ENCODE results near the gene GRM7. TPM values are rescaled to one million over a fixed set of nuclear protein-coding genes. Genes with fewer than 3 reads are reported as not detected.

Gene GRM7
- total RNA-seq, 1 experiment from 2014 or later = not detected

DNA sequence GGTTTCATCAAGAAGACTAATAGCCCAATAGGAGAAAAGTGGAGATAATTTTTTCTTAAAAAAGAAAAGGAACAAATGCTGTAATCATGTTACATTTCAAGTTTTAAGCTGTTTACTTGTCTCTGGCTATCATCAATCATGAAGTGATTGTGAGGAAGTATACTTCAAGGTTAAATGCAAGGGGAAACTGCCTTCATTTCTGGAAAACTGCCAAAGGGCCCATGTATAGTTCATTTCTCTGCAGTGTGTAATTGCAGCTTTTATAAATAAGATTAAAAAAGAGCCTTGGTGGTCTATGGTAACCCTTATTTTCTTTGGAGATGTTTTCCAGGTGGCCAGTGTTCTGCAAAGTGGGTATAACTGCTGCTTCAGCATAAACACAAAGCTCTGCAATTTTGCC, 101.9 kb downstream of the GRM7 start:
- no peak overlapping the region for H3K9ac ChIP-seq (ENCODE audit: low read length)
- H3K9me3 ChIP-seq (ENCODE audit: low read length) = peaks cover 16% of the 10 kb centered on the region; the same call in 1 of the 2 replicates
- H3K79me2 ChIP-seq (ENCODE audit: low read length) = no peaks in the 10 kb centered on the region
- H3K4me2 ChIP-seq (ENCODE audit: low read length) = no peak overlapping the region
- no peak for DNase-seq
- no peaks in the 10 kb centered on the region for H4K20me1 ChIP-seq (ENCODE audit: low read length)
- no peak for TF ChIP-seq EZH2phosphoT487 (IDR thresholded peaks at IDR 0.05; ENCODE audit: borderline replicate concordance, low read length)
- TF ChIP-seq, protein P1, sequence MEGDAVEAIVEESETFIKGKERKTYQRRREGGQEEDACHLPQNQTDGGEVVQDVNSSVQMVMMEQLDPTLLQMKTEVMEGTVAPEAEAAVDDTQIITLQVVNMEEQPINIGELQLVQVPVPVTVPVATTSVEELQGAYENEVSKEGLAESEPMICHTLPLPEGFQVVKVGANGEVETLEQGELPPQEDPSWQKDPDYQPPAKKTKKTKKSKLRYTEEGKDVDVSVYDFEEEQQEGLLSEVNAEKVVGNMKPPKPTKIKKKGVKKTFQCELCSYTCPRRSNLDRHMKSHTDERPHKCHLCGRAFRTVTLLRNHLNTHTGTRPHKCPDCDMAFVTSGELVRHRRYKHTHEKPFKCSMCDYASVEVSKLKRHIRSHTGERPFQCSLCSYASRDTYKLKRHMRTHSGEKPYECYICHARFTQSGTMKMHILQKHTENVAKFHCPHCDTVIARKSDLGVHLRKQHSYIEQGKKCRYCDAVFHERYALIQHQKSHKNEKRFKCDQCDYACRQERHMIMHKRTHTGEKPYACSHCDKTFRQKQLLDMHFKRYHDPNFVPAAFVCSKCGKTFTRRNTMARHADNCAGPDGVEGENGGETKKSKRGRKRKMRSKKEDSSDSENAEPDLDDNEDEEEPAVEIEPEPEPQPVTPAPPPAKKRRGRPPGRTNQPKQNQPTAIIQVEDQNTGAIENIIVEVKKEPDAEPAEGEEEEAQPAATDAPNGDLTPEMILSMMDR (conservative IDR thresholded peaks at IDR 0.05; ENCODE audit: low read depth, low read length) = no peak
- ATAC-seq = no peak
- no peaks in the 10 kb centered on the region for H3K36me3 ChIP-seq (ENCODE audit: low read depth, low read length)
- CTCF ChIA-PET = interaction anchor here (0.5 kb wide), 1 partner anchor 1363 kb away, joined by 11 read pairs; no protein-coding TSS in a partner anchor
- no peaks in the 10 kb centered on the region for H3K9me2 ChIP-seq (replicated peaks; ENCODE audit: low read length)
- H3K4me3 ChIP-seq (ENCODE audit: low read length) = no peak overlapping the region
- intact Hi-C loops (cut with micrococcal nuclease) = no loop called here
- H3K27ac ChIP-seq (ENCODE audit: low read length) = no peak overlapping the region
- BruUV-seq (replicated peaks) = no TSS peak
- H2AFZ ChIP-seq (ENCODE audit: low read length) = no peak overlapping the region
- H3F3A ChIP-seq (ENCODE audit: low read length, unreplicated experiment) = no peaks in the 10 kb centered on the region
- H3K4me1 ChIP-seq (ENCODE audit: insufficient read depth, low read length) = no peaks in the 10 kb centered on the region
- POLR2A ChIA-PET (ENCODE audit: unreplicated experiment) = no interaction called here
- no peaks in the 10 kb centered on the region for H3K27me3 ChIP-seq (ENCODE audit: low read length)

DNA sequence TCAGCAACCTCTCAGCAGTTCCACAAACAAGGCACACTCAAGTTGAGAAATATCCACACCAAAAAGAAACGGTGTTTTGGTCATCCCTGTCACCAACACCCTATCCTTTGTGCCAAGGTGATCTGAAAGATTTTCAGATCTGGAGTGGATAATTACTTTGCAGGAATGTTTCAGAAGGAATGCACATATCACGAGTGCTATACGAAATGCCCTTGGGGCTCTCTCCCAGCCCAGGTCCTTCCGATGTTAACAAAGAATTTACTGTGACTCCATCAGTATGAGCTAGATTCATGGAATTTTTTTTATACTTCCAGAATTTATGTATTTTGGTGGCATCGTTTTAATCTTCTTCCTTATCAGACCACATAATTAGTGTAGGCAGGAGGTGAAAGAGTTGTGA, 105.0 kb downstream of the GRM7 start:
- CTCF ChIA-PET = no interaction called here
- Histone ChIP-seq H3K4me1 (ENCODE audit: insufficient read depth, low read length) (no peaks in the 10 kb centered on the region), H3K4me2 (ENCODE audit: low read length) (no peak overlapping the region), H2AFZ (ENCODE audit: low read length) (no peak overlapping the region), H3K9ac (ENCODE audit: low read length) (no peak overlapping the region), H3K9me3 (ENCODE audit: low read length) (peaks cover 10% of the 10 kb centered on the region; the same call in 1 of the 2 replicates), H3K4me3 (ENCODE audit: low read length) (no peak overlapping the region), H3K27me3 (ENCODE audit: low read length) (no peaks in the 10 kb centered on the region), H3K9me2 (replicated peaks; ENCODE audit: low read length) (no peaks in the 10 kb centered on the region), H4K20me1 (ENCODE audit: low read length) (no peaks in the 10 kb centered on the region), H3K79me2 (ENCODE audit: low read length) (no peaks in the 10 kb centered on the region), H3F3A (ENCODE audit: low read length, unreplicated experiment) (no peaks in the 10 kb centered on the region), H3K27ac (ENCODE audit: low read length) (no peak overlapping the region), H3K36me3 (ENCODE audit: low read depth, low read length) (no peaks in the 10 kb centered on the region)
- ATAC-seq = no peak
- TF ChIP-seq EZH2 (IDR thresholded peaks at IDR 0.05; ENCODE audit: low read length, unreplicated experiment) = no peak
- TF ChIP-seq EZH2phosphoT487 (IDR thresholded peaks at IDR 0.05; ENCODE audit: borderline replicate concordance, low read length) = no peak
- TF ChIP-seq, protein P1 (conservative IDR thresholded peaks at IDR 0.05; ENCODE audit: low read depth, low read length) = no peak
- POLR2A ChIA-PET (ENCODE audit: unreplicated experiment) = no interaction called here
- intact Hi-C loops (cut with micrococcal nuclease) = no loop called here
- BruUV-seq (replicated peaks) = no TSS peak
- no peak for DNase-seq

DNA sequence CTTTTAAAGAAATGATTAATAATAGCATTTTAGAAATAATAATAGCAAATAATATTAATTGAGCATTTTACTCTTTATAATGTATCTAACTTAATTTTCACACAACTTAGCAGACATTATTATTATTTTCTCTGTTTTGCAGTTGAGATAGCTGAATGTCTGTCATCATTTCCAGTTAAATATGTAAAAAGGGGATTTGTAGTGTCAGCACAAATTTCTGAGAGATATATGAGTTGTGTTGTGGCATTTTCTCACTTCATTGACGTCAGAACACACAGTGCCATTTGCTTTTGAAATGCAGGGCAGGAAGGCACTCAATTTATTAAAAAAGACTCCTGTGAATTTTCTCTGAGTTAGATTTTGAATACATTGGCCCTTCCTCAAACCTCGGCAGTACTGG, 111.0 kb downstream of the GRM7 start:
- Histone ChIP-seq H3K27ac (ENCODE audit: low read length) (no peak overlapping the region), H3K9me2 (replicated peaks; ENCODE audit: low read length) (no peaks in the 10 kb centered on the region), H3K9ac (ENCODE audit: low read length) (no peak overlapping the region), H3K79me2 (ENCODE audit: low read length) (no peaks in the 10 kb centered on the region), H2AFZ (ENCODE audit: low read length) (no peak overlapping the region), H3K27me3 (ENCODE audit: low read length) (no peaks in the 10 kb centered on the region), H3K4me1 (ENCODE audit: insufficient read depth, low read length) (no peaks in the 10 kb centered on the region), H3K36me3 (ENCODE audit: low read depth, low read length) (no peaks in the 10 kb centered on the region), H3F3A (ENCODE audit: low read length, unreplicated experiment) (no peaks in the 10 kb centered on the region), H4K20me1 (ENCODE audit: low read length) (no peaks in the 10 kb centered on the region), H3K9me3 (ENCODE audit: low read length) (peaks cover 6% of the 10 kb centered on the region; the same call in 1 of the 2 replicates), H3K4me2 (ENCODE audit: low read length) (no peak overlapping the region), H3K4me3 (ENCODE audit: low read length) (no peak overlapping the region)
- no TSS peak for BruUV-seq (replicated peaks)
- ChIA-PET POLR2A (ENCODE audit: unreplicated experiment) (no interaction called here), CTCF (no interaction called here)
- ATAC-seq (no peak), DNase-seq (no peak)
- TF ChIP-seq EZH2phosphoT487 (IDR thresholded peaks at IDR 0.05; ENCODE audit: borderline replicate concordance, low read length) = no peak
- no peak for TF ChIP-seq EZH2 (IDR thresholded peaks at IDR 0.05; ENCODE audit: low read length, unreplicated experiment)
- TF ChIP-seq, protein P1 (conservative IDR thresholded peaks at IDR 0.05; ENCODE audit: low read depth, low read length) = no peak
- intact Hi-C loops (cut with micrococcal nuclease) = no loop called here

Data from PC-3 (cell line).